UCSD-AML1 (cell line): ENCODE data around the gene CLCN7.
"Not testable (repeated sequence)": the region's sequence is repeated elsewhere in the genome, so short reads cannot be mapped to it uniquely, and the experiment has no call there.

Experiments used
- DNase-seq: peaks from one replicate; lab custom pipeline; 2025; ENCODE audit not compliant: unreplicated experiment; lab: John Stamatoyannopoulos, UW

CLCN7 gene

DNA sequence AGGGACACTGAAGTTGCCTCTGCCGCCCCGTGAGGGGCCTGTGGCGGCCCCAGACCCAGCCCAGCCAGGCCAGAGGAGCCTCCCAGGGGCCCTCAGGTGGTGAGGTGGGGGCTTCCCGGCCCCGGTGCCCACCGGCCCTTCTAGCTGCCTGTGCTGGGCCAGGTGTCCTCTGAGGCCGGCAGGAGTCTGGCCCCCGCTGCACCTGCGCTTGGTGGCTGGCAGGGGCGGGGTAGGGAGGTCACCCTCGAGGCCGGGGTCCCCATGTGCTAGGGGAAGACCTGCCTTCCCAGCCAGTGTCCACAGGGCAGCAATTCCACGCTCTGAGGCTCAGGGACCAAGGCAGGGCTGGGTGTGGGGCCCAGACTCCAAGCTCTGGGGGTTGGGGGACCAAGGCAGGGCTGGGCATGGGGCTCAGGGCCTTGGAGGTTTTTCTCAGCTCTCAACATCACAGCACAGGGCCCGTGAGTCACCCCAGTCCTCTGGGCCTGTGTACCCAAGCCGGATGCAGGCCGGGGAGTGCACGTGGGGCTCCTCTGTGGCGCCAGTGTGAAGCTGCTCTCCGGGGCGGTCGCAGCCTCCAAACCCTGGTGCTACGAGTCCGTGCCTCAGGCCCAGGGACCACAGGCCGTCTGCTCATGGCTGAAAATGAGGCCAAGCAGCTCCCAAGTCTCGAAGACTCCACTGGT, 29.2 kb downstream of the CLCN7 start:
- no peak for DNase-seq

DNA sequence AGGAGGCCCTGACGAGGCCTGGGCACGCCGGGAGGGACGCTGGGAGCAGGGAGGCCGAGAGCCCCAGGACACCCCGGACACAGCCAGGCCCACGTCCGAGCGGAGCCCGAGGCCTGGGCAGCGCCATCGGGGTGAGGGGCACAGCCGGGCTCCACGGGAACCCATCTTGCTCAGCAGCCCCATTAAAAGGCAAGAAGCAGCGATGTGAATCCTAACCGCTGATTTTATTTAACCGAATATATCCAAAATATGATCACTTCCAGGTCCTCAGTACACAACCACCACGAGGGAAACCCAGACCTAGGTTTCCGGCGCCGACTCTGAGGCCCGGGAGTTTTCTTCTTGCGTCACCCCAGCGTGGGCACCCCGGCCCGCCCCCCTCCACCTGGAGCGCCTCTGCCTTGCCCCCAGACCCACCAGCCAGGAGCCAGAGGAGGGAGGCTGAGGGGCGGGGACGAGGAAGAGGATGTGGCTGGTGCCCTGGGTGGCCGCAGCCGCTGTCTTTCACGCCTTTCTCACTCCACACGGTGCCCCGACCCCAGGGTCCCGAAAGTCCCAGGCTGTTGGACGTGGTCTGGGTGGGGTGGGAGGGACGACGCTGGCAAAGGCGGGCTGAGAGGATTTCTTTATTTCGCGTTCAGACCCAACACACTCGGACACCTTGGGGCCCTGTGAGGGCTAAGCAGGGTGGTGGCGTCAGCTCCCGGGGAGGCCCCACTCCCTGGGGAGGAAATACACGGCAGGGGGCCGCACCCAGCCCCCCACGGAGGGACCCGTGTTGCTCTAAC, 29.9 kb downstream of the CLCN7 start:
- DNase-seq: no peak

DNA sequence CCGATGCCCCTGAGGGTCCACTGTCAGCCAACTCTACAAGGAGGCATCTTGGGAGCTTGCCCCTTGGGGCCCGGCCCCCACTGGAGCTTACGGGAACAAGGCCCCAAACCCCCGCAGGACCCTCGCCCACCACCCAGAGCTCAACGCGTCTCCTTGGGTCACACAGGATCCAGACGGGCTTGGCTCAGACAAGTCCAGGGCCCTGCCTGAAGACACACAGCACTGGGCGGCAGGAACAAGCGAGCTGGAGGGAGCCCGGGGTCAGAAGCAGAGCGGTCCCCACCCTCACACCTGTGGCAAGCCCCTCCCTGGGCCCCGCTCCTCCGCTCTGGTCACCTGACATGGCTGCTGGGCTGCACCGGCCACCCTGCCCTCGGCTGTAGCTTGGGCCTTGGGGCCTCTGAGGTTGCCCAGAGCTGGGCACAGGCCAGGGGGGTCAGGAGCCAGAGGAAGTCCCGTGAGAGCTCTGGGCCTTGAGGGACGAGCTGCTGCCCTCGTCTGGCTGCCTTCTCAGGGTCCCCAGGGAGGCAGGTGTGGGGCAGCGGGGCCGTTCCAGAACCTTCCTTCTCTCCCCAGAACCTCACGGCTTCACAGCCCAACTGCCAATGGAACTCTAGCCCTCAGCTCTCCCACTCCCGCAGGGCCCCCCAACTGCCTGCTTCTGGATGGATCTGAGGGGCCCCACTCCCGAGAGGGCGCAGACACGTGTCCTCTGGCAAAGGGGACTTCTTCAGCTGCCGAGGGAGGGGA, 30.7 kb downstream of the CLCN7 start, which contains the start of gene CCDC154:
CCDC154 (minus strand) TSS at position 577 of the 750 bp plus-strand sequence; CDS start at position 343, 234 bp downstream.
- DNase-seq: no peak

DNA sequence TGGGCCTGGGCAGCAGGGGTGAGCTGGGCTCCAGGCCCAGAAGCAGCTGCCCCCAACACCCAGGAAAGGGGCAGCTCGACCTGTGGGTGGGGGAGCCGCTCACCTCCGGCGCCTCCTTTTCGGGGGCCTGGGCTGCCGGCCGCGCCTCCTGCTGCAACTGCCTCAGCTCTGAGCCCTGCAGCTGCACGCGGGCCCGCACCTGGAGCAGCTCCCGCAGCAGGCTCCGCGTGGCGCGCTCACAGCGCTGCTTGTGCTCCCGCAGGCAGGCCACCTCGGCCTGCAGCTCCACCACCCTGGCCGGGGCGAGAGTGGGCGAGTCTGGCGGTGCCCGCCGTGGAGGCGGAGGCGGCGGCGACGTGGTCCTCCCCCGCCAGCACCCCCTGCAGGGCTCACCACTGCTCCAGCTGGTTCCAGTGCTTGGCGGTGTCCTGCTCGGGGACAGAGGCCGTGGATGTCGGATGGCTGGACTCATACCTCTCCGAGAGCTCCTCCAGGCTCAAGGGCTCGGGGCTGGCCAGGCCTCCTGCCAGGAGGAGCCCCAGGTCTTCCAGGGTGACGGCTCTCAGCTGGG, 31.3 kb downstream of the CLCN7 start:
- no peak for DNase-seq

DNA sequence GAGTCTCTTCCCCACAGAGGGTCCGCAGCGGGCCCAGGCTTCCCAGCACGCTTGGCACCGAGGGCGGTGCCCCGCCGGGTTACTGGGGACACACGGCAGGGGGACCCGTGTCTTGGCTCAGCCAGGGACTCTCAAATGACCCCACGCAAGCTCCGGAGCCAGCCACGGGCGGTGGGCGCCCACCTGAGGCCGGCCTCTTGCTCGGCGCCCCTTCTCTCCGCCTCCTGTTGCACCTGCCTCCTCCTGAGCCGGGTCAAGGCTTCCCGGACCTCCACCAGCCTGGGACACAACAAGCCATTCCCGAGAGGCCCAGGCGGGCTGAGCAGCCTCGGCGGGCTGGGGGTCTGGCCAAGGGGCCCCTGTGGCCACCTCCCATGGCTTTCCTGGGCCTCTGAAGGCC, 32.1 kb downstream of the CLCN7 start:
- no peak for DNase-seq

DNA sequence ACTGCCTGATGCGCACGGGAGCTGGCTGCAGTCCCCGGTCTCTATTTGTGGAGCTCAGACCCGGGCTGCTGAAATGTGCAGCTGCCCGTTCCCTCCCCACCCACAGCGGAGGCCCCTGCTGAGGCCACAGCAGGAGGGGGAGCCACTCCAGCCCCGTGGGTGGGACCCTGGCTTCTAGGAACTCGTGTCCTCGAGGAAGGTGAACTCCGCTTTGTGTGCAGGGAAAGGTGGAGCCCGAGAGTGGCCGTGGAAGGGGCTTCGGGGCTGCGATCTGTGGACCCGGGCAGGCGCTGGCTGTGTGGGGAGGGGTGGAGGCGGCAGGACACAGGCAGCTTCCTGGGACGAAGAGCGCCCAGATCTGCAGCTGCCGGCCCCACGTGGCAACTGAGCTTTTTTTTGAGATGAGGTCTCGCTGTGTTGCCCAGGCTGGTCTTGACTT, 33.4 kb downstream of the CLCN7 start:
- no peak for DNase-seq

DNA sequence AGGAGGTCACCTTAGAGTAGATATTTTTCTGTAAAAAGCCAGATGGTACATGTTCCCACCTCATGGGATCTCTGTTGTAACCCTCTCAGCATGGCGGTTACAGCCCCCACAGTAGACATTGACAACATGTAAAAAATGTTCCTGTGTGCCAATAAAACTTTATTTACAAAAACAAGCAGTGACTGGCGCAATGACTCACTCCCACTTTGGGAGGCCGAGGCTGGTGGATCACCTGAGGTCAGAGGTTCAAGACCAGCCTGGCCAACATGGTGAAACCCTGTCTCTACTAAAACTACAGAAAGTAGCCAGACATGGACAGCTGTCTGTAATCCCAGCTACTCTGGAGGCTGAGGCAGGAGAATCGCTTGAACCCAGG, 35.1 kb downstream of the CLCN7 start:
- DNase-seq: not testable (repeated sequence)

DNA sequence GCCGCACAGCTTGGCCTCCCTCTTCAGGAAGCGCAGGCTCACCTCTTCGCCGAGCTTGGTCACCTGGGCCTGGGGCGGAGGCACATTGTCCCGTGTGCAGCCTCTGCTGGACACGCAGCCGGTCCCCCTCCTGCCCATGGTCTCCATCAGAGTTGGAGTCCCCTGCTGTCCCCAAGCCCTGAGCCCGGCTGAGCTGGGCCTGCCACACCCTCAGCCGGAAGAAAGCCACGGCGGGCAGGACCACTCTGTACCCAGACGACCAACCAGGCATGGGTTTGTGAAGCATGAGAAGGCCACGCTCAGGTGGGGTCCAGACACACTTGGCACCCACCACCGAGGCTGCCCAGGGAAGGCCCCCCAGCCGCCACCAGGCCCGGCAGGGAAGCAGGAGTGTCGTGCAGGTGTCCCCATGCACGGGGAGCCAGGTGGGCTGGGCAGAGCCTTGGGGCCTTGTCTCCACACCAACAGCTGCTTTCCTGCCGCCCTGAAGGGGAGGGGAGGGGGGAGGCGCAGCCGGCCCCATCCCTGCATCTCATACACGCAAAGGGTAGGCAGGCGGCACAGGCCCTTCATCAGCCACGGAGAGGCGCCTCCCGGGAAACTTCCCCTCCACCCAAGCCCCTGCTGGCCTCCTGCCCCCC, 35.6 kb downstream of the CLCN7 start:
- no peak for DNase-seq

DNA sequence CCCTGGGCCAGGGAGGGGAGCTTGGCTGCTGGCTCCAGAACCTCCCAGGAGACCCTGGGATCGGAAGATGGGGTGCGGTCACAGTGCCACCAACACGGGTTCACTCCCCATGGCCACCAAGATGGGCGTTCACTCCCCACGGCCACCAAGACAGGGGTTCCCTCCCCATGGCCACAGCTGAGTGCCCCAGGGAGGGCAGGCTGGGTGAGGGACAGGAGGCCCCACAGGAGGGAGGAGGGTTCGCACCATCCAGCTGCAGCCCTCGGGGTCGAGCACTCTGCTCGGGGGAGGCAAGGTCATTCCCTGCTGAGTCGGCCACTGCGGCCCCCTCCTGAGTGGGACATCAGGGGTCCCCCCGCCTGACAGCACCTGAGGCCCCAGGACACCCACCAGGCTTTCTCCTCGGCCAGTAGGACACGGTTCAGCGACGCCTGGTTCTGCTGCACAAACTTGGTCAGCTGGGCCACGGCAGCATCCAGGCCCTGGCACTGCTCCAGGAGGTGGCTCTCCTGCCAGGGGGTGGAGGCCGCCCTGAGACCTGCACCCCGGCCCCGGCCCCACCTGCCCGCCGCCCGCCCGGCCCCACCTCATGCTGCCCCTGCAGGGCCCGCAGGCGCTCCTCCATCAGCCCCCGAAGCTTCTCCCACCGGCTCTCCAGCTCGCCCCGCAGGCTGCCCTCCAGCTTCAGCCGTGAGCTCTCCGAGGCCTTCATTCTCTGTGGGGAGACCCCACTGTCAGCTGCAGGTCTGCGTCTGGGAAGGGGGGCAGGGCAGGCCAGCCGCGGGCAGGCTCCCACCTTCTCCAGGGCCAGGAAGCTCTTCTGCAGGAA, 36.4 kb downstream of the CLCN7 start:
- no peak for DNase-seq

DNA sequence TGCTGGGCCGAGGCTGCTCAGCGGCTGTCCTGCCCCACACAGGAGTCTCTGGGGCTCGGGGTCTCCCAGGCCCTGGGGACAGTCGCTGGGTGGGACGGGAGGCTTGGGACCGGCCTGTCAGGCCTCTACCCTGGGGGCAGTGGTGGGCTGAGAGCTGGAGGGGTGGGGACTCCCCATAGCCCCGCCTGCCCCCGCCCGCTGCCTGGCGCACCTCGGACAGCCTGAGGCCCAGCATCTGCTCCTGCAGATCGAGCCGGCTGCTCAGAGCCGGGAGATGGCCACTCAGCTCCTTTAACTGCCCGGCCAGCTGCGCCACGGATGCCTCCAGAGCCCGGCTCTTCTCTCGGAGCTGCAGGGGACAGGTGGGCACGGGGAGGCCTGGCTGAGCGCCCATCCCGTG, 37.2 kb downstream of the CLCN7 start:
- DNase-seq: no peak

DNA sequence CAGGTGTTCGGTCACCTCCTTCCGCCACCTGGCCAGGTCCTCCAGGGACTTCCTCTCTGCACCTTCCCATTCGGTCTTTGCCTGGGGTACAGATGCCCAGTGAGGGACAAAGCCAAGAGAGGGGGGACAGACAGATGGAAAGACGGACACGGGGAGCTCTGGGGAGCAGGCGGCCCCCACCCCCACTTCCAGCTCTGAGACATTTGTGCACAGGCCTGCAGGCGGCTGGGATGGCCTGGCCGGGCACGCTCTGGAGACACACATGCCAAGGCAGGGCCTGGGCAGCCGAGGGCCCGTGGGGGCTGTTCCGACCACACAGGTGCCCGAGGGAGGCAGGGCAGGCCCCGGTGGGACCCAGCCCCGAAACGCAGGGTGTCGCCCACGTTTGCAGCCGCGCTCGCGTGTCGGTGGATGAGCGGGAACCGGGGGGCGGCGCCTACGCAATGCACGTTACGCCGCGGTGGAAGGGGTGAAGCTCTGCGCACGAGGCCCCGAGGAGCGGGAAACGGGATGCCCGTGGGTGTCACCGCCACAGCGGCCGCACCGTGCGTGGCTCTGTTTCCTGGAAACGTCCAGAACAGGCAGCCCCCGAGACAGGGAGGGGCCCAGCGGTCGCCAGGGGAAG, 38.0 kb downstream of the CLCN7 start:
- DNase-seq: no peak

DNA sequence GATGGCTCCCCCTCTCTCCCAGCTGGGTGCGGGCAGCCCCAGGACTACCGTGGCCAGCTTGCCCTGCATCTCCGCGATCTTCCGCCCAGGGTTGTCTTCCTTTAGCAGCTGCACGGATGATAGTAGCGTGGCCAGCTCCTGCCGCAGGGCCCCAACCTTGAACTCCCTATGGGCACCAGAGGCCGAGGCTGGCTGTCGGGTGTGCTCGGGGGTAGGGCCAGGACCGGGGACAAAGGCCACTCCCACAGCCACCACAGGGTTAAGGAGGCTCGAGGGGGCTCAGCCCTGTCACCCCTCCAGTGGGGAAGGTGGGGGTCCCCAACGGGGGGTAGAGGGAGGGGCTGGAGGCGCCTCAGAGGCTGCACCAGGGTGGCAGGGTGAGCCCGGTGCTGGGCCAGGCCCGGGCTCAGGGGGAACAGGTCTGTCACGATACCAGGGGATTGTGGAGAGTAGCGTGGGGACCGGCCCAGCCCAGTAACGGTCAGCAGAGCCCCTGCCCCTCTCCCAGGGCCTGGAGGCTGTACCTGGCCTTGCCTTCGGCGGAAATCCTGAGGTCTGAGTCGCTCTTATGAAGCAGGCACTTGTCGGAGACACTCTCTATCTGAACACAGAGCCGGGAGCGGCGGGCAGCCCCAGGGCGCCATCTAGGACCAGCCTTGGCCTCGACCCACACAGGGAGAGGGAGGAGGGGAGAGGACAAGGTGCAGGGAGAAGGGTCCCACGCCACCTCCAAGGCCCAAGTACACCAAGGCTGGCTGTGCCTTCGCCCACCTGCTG, 38.7 kb downstream of the CLCN7 start:
- DNase-seq: no peak

DNA sequence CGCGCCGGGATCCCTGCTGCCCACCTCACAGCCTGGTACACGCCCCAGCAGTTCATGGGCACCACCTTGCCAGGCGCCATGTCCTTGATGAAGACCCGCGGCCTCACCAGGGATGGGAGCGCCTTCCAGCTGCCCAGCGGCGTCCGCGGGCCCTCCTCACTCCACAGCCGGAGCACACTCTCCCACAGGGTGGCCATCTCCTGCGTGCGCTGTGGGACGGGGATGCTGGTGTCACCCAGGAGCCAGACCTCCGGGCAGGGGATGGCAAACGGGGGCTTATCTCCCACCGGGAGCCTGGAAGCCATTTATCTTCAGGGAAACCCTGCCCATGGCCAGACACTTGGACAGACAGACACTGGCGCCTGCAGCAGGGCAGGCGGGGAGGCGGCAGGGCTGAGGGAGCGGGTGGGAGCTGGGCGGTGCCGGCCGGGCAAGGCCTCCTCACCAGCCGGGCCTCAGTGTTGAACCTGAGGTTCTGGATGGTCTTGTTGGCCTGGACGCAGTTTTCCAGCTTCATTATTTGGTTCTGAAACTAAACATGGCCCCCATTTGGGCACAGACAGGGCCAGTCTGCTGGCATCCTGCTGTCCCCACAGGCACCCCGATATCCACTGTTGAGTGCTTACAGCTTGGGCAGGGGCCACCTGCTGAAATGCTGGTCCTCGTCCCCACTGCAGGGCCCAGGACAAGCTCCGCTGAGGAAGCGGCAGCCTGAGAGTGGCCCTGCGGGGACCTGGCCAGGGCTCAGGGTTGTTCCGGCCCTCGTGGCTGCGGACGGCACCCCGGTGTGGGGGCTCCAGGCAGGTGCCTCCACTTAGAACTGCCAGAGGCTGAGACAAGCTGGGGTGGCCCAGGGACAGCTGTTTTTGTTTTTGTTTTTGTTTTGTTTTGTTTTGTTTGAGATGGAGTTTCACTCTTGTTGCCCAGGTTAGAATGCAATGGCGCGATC, 39.9 kb downstream of the CLCN7 start:
- DNase-seq: no peak

DNA sequence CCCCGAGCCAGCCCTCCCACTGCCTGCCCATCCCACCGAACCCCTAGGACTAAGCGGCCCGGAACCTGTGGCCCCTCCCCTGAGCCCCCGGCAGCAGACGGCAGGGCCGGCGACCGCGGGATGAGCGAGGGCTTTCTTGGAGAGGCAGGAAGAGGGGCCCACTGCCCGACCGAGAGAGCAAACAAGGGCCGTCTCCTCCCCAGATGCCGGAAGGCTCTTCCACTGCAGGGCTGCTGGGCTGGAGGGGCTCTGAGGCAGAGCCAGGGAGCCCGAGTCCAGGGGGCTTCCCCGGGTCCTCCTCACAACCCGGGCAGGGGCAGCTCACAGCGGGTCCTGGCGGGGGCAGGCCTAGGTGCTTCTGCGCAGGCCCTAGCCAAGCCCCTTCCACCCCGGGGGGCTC, 41.1 kb downstream of the CLCN7 start:
- DNase-seq: no peak

DNA sequence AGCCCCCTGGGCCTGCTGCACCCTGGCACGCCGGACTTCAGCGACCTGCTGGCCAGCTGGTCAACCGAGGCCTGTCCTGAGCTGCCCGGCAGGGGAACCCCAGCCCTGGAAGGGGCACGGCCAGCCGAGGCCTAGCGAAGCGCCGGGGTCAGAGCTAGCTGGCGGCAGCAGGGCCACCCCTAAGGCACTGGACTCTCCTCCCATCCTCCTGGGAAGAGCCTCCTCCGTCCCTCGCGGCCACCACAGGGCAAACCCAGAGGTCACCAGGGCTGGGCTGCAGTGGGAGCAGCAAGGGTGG, 41.6 kb downstream of the CLCN7 start:
- DNase-seq: no peak

DNA sequence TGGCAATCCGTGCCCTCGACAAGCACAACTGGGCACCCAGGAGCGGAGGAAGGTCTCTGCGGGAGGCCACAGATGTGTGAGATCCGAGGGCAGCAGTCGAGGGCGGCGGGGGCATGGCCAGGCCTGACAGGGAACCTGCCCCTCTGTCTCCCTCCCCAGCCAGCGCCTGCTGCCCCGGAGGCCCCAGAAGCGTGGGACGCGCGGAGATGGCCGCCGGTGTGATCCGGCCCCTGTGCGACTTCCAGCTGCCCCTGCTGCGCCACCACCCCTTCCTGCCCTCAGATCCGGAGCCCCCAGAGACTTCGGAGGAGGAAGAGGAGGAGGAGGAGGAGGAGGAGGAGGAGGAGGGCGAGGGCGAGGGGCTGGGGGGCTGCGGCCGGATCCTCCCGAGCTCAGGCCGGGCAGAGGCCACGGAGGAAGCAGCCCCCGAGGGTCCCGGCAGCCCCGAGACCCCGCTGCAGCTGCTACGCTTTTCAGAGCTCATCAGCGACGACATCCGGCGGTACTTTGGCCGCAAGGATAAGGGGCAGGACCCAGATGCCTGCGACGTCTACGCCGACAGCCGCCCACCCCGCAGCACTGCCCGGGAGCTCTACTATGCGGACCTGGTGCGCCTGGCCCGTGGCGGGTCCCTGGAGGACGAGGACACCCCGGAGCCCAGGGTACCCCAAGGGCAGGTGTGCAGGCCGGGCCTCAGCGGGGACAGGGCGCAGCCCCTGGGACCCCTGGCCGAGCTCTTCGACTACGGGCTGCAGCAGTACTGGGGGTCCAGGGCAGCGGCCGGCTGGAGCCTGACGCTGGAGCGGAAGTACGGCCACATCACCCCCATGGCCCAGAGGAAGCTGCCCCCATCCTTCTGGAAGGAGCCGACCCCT, 42.2 kb downstream of the CLCN7 start:
- DNase-seq: no peak
